Measurements from ENCODE around the gene SDC1.
"Not testable (repeated sequence)": the region's sequence is repeated elsewhere in the genome, so short reads cannot be mapped to it uniquely, and the experiment has no call there.

The SDC1 gene

DNA sequence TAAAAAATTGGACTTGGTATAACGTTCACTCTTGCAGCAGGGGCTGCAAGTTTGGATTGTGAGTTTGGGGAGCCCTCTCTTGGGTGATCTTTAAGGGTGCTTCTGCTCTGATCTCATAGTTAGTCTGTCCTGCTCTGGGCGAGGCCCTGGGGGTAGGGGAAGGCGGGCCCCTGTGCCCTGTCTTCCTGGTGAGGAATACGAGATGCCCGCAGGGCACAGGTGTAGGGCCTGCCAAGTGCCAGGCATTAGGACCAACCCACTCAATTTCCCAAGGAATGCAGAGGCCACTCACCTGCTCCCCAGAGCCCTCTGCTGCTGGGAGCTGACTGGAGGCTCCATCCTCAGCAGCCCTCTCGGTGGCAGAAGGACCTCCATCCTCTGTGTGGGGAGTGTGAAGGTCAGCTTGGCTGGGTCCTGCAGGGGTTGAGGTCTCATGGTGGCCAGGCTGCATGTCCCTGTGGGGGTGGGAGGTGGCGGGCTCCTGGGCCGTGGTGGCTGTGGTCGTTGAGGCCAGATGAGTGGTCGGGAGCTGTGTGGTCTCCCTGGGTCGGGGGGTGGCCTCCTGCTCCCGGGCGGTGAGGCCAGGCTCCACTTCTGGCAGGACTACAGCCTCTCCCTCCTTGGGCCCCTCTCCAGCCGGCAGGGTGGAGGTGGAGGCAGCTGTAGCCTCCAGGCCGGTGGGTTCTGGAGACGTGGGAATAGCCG, 21.3 kb downstream of the SDC1 start:
- DNase-seq, result no peak
- in situ Hi-C loops (cut with HindIII; ENCODE audit: low pct_ligation_motif_present, low pct_unique_long_range_greater_than_20kb, low sequenced_read_pairs), result no loop called here

DNA sequence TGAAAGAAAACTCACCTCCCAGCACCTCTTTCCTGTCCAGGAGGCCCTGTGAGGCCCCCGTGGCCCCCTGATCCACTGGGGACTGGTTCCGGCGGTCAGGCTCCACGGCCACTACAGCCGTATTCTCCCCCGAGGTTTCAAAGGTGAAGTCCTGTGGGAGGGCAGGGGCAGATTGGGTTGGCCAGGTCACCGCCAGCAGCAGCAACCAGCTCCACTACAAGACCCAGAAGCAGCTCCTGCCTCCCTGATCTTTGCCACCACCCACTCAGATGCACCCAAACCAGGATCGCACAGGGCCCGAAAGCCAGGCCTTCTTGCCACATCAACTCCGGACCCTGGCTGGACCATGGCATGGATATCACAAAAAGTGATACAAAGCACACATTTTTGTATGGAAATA, 21.9 kb downstream of the SDC1 start:
- in situ Hi-C loops (cut with HindIII; ENCODE audit: low pct_ligation_motif_present, low pct_unique_long_range_greater_than_20kb, low sequenced_read_pairs), result no loop called here
- no peak for DNase-seq

DNA sequence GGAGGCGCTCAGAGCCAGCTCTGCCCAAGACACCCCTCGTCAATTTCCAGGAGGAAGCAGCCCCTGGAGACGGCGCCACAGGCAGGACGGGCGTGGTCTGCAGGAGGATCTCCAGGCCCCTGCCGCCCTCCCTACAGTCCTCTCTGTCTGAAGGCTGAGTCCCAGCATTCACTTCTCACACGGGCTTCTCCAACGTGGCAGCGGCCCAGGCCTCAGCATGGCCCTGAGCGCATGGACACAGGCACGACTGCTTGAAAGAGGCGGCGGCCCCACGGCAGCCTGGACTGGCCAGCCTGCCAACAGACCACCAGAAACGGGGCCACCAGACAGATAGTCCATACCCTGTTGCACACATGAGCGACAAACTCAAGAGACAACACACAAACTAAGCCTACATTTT, 23.3 kb downstream of the SDC1 start:
- no peak for DNase-seq
- in situ Hi-C loops (cut with HindIII; ENCODE audit: low pct_ligation_motif_present, low pct_unique_long_range_greater_than_20kb, low sequenced_read_pairs), result no loop called here

DNA sequence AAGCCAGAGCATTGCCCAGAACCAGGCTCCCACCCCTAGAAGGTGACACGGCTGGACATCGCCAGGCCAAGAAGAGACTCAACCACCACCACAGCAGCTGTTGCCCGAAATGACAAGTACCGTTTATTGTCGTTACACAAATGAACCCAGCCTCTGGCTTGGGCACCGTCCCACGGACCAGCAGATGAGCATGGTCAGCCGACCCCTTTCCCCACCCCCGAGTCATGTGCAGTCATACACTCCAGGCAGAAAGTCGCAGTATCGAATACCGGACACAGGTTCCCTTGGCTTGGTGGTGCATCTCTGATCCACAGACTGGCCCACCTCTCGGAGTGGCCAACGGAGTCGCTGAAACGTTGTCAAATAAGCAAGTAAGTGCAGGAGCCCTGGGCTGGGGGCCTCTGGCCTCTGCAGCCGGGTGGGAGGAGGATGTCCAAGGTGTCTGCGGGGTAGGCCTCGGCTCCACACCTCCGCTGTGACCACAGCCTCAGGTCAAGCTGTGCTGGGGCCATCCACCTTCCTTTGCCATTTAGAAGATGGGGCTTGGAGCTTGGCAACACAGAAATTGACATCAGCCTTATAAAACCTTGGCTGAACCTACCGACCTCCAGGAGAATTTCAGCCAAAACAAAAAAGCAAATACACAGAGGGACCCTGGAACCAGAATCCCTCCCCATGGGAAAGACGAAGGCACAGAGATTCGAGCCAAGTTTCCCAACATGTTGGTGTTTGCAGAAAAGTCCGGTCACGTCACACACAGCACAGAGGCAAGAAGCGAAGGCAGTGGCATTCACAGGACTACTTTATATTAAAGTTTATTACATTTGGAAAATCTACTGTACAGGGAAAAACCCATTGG, 24.0 kb downstream of the SDC1 start:
- DNase-seq, result no peak
- in situ Hi-C loops (cut with HindIII; ENCODE audit: low pct_ligation_motif_present, low pct_unique_long_range_greater_than_20kb, low sequenced_read_pairs), result no loop called here

DNA sequence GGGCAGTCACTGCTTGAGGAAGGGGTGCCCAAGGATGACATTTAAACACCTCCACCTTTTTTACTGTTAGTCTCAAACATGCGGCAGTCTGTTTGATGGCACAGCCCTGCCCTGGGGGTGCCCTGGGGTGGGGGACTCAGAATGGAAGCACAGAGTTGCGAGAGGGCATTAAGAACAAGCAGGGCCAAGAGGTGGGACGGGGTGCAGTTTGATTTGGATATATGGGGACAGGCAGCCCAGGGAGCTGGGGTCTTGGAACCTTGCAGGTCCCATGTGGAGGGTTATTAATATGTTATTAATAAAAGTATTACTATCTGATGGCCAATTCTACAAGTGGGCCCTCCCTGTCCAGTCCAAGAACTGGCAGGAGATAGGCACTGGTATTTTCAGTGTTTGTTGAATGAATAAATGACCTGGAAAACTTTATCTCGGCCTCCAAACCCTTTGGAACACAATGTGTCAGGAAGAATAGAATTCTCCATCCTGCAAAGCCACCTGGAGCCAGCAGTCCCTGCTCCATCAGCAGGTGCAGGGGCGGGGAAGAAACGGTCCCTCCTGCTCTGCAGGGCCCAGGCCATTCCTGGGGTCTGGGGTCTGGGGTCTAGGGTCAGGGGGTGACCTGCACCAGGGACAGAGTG, 25.2 kb downstream of the SDC1 start:
- in situ Hi-C loops (cut with HindIII; ENCODE audit: low pct_ligation_motif_present, low pct_unique_long_range_greater_than_20kb, low sequenced_read_pairs), result no loop called here
- no peak for DNase-seq

DNA sequence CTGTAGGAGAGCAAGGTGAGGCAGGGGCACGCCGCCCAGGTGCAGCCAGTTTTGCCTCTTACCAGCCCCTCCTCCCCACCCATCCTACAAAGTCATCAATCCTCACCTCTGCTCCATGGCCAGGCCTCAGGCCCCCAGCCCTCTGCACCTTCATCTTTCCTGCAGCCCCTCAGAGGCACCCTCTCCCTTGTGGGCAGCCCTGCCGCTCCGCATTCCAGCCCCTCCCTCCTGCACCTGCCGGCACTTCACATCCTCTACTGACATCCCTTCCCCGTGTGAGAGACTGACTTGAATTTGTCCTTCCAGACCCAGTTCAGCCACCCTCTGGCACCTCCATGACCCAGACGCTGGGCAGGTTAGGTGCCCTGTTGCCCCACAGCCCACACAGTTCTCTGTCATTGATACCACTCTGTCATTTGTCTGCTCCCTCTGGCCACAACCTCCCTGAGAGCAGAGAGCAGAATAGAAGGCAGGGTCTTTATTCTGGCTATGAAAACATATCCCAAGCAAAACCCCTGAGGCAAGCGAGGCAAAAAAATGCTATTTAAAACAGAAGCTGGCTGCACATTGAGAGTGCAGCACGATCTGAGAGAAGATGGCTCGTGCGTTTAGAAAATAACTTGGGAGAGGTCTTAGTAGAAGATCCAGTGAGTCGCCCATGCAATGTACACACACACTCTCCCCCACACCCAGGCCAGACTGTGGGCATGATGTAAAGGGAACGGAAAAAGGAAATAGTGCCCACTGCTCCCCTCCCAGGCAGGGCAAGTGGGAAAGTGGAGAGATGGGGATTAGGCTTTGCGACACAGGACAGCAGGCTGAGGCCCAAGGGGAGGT, 25.9 kb downstream of the SDC1 start:
- DNase-seq, result no peak
- in situ Hi-C loops (cut with HindIII; ENCODE audit: low pct_ligation_motif_present, low pct_unique_long_range_greater_than_20kb, low sequenced_read_pairs), result no loop called here

DNA sequence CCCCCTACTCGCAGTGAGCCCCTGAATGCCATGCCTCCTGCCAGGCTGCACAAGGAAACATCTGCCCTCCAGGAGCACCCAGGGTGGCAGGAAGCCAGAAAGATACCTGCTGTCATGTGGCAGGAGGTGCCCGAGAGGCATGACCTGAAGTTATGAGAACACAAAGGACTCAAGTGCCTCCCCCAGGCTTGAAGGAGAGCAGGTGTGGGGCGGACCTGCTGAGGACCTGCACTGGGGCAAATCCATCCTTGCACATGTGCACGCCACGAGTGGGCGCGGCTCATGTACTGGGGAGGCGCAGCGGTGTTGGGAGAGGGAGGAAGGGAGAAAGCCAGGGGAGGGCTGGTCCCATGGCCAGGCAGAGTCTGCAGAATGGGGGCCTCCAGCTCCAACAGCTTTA, 26.9 kb downstream of the SDC1 start:
- in situ Hi-C loops (cut with HindIII; ENCODE audit: low pct_ligation_motif_present, low pct_unique_long_range_greater_than_20kb, low sequenced_read_pairs), result no loop called here
- no peak for DNase-seq

DNA sequence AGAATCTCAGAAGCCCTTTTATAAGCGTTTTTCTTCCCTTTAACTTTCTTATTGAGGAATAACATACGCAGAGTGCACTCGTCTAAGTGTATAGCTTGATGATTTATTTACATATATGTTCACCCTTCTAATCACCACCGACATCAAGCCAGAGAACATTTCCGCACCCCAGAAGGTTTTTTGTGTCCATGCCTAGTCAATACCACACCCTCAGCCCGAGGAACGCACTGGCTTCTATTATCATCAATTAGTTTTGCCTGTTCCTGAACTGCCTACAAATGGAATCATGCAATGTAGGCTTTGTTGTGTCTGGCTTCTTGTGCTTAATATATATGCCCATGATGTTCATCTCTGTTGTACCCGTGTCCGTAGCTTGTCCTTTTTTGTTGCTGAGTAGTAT, 27.7 kb downstream of the SDC1 start:
- DNase-seq, result no peak
- in situ Hi-C loops (cut with HindIII; ENCODE audit: low pct_ligation_motif_present, low pct_unique_long_range_greater_than_20kb, low sequenced_read_pairs), result no loop called here

DNA sequence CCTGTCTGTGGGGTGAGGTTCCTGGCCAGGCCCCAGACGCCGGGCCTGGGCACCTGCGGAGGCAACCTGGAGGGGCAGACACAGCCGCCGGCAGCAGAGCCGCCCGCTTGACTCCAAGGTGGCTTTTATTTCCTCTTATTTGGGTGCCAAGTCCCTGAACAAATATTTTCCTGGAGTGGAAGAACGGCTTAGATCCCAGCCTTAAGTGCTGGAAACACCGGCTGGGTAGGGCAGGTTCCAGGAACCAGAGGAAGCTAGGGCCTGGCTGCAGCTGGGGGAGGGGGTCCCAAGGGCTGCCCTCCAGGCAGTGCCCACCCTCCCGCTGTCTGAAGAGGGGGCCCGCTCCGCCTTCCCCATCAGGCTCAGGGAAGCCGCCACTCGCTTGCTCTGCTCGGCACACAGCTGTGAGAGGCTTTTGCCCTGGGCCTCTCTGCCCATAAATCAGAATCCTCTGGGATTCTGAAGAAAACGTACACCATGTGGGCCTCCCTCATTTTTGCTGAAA, 28.2 kb downstream of the SDC1 start:
- in situ Hi-C loops (cut with HindIII; ENCODE audit: low pct_ligation_motif_present, low pct_unique_long_range_greater_than_20kb, low sequenced_read_pairs), result no loop called here

DNA sequence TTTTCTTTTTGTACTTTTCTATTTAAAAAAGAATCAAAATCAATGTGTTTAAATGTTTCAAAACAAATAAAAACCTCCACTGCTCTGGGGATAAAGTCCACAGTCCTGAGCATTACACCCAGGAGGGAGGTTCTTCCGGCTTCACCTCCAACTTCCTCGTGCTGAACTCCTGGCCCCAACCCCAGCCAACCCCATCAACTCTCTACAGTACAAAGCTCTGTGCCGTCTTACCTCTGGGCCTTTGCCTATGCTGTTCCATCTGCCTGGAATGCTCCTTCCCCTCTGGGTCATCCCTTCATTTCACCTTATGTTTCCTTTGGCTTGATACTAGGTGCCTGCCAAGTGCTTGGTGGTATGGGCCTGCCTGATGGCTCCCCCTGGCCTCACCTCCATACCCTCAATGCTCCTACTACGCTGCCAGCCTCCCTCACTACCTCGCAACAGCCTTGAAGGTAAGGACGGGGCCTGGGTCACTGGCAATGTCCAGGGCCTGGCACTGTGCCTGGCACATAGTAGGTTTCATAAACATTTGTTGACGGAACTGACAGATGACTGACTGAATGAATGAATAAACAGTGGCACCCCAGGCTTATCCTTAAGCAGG, 28.8 kb downstream of the SDC1 start:
- no peak for DNase-seq
- in situ Hi-C loops (cut with HindIII; ENCODE audit: low pct_ligation_motif_present, low pct_unique_long_range_greater_than_20kb, low sequenced_read_pairs), result no loop called here

More for the DNA sequence above, 28.2 kb downstream of the SDC1 start:
- DNase-seq, result no peak

DNA sequence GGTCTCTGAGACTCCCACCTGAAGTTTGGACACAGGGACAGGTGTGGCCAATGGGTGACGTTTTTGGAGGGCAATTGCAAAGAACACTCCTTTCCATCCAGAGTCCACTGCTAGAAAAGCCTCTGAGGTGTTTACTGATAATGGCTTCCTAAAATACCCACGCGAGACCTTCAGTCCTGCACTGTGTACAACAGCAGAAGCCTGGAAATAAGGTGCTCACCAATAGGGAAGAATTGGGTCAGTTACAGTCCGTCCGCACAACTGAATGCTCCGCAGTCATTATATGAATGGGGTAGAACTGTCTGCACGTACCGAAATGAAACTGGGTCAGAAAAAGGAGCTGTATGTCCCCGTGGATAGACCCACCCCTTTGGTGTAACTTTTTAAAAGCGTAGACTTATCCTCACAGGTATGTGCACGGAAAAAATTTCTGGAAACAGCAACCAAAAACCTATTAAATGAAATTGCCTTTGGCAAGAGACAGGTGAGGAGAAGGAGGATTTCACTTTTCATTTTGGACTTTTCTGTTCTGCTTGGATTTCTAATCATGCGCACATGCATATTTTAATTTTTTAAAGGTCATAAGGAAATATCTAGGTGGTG, 29.4 kb downstream of the SDC1 start:
- no peak for DNase-seq
- in situ Hi-C loops (cut with HindIII; ENCODE audit: low pct_ligation_motif_present, low pct_unique_long_range_greater_than_20kb, low sequenced_read_pairs), result no loop called here

DNA sequence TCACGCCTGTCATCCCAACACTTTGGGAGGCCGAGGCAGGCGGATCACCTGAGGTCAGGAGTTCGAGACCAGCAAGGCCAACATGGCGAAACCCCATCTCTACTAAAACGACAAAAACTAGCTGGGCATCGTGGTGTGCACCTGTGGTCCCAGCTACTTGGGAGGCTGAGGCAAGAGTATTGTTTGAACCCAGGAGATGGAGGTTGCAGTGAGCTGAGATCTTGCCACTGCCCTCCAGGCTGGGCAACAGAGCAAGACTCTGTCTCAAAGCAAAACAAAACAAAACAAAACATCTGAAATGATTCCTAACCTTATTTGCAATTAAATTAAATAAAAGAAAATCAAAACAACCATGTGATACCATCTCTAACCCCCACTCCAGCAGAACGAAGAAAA, 29.9 kb downstream of the SDC1 start:
- DNase-seq; in situ Hi-C loops (cut with HindIII; ENCODE audit: low pct_ligation_motif_present, low pct_unique_long_range_greater_than_20kb, low sequenced_read_pairs): not testable (repeated sequence)

DNA sequence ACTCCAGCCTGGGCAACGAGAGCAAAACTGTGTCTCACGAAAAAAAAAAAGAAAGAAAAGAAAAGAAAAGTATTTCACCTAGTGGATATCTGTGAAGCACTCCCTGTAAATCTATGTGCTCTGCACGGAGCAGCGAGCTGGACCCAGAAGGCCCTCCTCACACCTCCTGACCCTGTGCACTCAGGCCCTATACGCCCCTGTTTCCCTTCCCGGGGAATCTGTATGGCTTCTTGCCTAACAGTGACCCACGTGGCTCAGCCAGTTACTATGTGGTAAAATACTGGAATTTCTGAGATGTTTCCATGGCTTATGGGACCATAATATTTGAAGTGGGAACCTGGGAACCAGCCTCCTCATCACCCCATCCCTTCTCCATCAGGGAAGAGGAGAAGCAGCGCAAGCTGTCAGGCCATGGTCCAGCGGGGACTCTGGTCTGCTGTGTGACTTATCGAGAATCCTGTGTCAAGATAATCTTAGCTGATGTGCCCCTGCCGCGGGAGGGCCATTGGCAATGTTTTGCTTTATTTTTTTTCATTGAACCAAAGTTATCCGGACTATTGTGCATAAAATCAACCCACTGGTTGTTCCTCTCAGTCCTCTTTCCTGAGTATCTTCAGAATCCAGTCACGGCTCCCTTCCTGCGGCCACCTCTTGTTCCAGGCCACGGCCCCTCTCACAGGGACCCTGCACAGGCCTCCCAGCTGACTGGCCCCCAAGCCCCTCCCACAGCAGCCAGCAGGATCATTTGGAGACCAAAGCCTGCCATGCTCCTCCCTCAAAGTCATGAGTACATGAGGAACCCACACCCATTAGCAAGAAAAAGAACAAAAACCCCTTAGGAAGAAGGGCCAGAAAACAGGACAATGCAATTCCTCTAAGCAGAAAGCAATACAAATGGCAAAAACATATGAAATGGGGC, 30.6 kb downstream of the SDC1 start:
- DNase-seq, result no peak
- in situ Hi-C loops (cut with HindIII; ENCODE audit: low pct_ligation_motif_present, low pct_unique_long_range_greater_than_20kb, low sequenced_read_pairs), result no loop called here

DNA sequence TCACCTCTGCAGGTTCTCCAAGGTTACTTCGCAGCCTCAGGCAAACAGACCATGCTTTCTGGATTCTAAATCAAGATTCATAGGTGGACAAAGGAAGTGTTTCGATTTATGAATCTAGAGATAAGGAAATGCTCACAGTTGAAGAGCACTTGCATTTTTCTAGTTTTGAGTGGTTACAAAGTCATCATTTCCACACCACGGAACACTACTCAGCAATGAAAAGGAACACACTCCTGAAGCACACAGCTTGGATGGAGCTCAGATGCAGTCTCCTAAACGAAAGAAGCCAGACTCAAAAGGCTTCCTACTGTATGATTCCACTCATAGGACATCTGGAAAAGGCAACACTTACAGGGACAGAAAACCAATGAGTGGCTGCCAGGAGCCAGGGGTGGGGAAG, 31.7 kb downstream of the SDC1 start:
- in situ Hi-C loops (cut with HindIII; ENCODE audit: low pct_ligation_motif_present, low pct_unique_long_range_greater_than_20kb, low sequenced_read_pairs), result no loop called here
- DNase-seq, result no peak

DNA sequence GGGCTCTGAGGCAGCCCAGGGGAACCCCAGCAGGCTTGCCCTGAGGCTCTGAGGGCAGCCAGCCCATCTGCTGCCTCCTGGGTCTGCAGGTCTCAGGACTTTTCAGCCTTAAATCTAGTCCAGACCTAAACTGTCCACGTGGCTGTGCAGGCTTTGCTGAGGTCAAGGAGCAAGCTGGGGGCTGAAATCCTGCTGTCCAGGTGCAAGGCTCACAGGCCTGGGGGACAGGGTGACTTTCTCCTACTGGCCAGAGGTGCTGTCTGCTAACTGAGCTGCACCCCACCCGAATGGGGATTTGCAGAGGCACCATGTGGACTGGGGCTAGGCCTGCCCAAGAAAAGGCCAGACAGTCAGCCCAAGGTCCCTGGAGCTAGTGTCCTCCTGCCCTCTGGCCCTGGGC, 32.1 kb downstream of the SDC1 start:
- DNase-seq, result no peak
- in situ Hi-C loops (cut with HindIII; ENCODE audit: low pct_ligation_motif_present, low pct_unique_long_range_greater_than_20kb, low sequenced_read_pairs), result no loop called here

DNA sequence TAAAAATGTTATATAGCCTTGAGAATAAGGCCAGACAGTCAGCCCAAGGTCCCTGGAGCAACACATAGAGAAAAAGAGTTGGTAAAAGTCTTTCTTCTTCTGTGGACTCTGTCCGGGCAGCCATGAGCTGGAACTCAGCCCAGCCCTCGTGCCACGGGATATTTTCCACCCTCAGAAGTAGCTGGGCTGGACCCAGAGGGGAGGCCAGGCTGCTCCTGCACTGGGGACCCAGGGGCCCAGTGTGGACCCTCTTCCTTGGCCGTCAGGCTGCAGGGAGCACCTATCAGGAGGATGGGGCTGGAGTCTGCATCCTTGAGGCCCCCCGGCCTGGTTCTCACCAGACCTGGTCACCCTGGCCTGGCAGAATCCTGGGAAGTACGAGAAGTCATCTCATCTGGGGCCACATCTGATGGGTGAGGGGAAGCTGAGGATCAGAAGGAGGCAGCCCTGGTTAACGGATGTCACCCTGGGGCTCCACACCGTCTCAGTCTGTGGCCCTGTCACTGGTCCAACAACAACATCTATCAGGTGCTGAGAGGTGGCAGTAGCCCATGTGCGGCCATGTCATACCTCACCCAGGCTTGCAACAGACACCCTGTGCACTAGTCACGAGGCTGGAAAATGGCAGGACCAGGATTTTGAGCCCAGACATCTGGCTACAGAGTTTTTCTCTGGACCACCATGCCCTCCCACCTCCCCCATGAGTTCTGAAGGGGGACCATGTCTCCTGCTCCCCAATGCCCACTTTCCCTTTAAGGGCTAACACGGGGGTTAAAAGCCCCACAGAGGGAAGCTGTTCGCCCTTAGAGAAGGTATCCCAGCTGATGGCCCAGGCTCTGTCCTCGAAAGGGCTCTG, 33.0 kb downstream of the SDC1 start:
- DNase-seq, result no peak
- in situ Hi-C loops (cut with HindIII; ENCODE audit: low pct_ligation_motif_present, low pct_unique_long_range_greater_than_20kb, low sequenced_read_pairs), result no loop called here

Data from ACHN (cell line).